SIG-M5 treated with dmso at 0.1 percent for 504 hours (cell line): ENCODE measurements around the gene MAFF.
"Not testable (repeated sequence)": the region's sequence is repeated elsewhere in the genome, so short reads cannot be mapped to it uniquely, and the experiment has no call there.

Experiments used
- DNase-seq: peaks from one replicate; lab custom pipeline; 2025; ENCODE audit not compliant: unreplicated experiment; lab: John Stamatoyannopoulos, UW

Gene MAFF

GRCh38 chr22:38201711-38202436 lies at the start of gene MAFF:
Gene MAFF (plus strand): TSS chr22:38201994. CDS start chr22:38213854, 11,860 bp downstream.
- DNase-seq, result peak; percentile 77

- no peak for DNase-seq
These were observed 47.8 kb upstream of the MAFF start for GRCh38 chr22:38153821-38154562.

DNA sequence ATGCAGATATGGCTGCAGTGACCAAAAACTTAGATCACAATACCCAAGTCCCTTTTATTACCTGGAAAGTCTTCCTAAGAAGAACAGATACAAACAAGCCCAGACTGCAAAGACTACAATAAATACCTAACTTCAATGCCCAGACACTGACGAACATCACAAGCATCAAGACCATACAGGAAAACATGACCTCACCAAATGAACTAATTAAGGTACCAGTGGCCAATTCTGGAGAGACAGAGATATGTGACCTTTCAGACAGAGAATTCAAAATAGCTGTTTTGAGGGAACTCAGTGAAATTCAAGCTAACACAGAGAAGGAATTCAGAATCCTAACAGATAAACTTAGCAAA lies 47.3 kb upstream of the MAFF start:
- DNase-seq, result not testable (repeated sequence)

- DNase-seq, result no peak
These were observed 46.1 kb upstream of the MAFF start for GRCh38 chr22:38155703-38156102.

DNA sequence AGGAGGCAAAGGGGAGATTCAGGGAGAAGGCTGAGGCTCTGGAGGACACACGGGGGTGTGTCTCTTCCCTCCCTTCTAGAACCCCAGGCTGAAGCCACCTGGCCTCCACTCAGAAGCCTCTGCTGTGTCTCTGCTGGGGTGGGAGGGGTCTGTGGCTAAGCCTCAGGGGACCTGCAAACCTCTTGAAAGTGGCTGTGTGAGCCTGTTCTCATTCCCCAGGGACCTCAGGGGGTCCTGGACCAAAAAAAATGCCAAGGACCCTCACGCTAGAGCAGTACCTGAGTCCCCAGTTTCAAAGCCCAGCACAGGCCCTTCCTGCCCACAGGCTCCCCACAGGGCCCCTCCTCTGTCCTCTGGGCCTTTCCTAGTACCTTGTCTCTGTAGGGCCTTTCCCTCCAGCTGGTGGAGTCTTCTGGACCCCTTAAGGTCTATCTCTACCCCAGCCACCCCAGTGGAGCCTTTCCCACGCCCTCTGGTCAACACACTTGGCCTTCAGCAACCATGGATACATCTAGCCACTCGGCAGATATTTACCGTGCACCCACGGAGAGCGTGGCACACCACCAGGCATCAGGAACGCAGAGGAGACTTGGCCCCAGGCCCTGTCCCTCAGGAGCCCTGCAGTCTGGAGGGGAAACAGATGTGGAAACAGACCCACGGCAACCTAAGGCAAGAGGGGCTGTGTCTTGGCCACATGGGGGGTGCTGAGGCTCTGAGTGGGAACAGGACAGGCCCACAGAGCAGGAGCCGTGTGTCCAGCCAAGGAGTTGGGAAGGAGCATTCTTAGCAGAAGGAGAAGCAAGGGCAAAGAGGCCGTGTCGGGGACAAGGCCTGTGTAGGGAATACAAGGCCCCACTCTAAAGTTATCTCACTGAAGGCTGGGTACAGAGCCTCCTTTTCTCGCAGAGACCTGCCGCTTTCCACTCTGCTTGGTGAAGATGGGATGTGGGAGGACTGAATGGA lies 38.6 kb upstream of the MAFF start:
- no peak for DNase-seq

GRCh38 chr22:38163844-38164550 lies 37.8 kb upstream of the MAFF start:
- no peak for DNase-seq

- no peak for DNase-seq
These were observed 37.3 kb upstream of the MAFF start for GRCh38 chr22:38164551-38164918.

DNA sequence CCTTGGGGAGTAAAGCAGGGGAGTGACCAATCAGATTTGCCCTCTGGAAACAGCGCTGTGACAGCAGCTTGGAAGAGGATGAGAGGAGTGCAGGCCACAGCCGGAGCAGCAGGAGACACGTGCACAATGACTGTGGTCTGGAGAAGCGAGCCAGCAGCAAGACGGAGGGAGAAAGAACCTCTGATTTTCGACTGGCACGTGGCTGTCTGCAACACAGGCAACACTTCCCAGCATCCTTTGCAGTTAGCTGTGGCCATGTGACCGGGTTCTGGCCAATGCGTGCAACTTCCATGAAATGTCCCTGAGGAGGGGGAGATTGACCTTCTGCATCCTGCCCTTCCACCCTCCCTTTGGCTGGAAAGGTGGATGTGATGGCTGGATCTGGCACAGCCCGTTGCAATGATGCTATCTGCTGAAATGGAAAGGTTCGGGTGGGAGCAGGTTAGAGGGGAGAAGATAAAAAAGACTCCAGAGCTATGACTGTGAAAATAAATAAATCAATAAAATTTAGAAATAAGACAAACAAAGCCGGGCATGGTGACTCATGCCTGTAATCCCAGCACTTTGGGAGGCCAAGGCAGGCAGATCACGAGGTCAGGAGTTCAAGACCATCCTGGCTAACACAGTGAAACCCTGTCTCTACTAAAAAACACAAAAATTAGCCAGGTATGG lies 35.7 kb upstream of the MAFF start:
- DNase-seq, result no peak

- no peak for DNase-seq
These were observed 33.8 kb upstream of the MAFF start for GRCh38 chr22:38167988-38168407.

GRCh38 chr22:38169116-38169515 lies 32.7 kb upstream of the MAFF start:
- no peak for DNase-seq

GRCh38 chr22:38170469-38170868 lies 31.3 kb upstream of the MAFF start:
- no peak for DNase-seq

GRCh38 chr22:38171927-38172831 lies 29.6 kb upstream of the MAFF start:
- no peak for DNase-seq

DNA sequence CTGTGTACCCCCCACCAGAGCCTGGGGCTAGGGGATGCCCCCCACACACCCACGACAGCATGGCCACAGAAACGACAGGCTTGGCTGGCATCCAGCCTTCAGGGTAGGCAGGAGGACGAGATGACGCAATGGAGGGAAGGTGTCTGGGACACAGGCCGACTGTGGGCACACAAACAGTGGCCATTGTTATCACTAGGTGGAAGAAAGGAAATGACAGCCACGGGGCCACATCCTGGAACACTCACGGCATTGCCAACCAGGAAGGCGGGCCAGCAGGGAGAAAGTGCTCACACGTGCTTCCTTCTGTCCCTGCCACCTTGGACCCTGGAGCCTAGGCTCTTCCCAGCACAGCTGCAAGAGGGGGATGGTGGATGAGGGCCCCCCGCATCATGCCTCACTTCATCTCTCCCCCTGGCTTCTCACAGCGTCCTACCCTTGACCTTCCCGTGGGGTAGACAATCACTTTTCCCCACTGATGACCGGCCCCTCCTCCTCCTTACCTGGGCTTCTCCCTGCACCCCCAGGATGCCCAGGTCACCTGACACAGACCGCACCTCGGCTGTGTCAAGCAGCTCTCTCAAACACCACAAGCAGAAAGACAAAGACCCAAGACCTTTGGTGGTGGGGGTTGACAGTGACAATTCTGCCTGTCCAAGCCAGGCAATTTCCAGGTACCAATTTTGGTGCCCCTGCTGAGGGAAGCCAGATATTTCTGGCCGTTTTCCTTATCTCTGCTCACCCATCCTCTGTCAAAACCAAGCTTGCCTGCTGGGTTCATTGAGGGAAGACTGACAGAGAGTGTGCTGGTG lies 28.8 kb upstream of the MAFF start:
- no peak for DNase-seq

GRCh38 chr22:38173641-38173906 lies 28.2 kb upstream of the MAFF start:
- no peak for DNase-seq

- no peak for DNase-seq
These were observed 27.2 kb upstream of the MAFF start for GRCh38 chr22:38174626-38175025.

- DNase-seq, result no peak
These were observed 26.3 kb upstream of the MAFF start for GRCh38 chr22:38175206-38176118.

DNA sequence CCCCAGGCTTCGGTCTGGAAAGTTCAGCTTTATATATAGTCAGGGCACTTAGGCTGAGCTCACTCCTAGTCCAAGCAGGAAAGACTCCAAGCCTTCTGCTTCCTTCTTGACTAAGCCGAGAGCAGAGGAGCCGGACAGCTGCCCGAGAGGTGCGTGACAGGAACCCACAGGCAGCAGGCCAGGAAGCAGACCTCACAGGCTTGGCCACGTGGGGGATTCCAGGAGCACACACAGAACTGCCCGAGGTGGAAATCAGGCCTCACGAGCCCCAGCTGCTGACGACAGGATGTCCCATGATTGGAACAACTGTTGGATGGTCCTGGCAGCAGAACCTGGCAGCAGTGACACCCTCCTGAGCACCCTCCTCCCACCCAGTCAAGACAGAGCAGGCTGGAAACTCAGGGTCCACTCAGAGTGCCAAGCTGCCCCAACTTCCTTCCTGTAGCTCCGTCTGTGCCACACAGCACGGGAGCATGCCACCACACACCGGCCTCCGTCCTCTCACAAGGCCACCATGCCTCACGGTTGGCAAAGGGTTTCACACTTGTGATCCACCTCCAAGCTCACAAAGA lies 25.5 kb upstream of the MAFF start:
- DNase-seq, result no peak
